Thyroid gland (tissue), 4 donors: Measurements from ENCODE around the gene SNRPD3.

Source experiments
- CTCF ChIP-seq, 6 experiments: fragments of 200-600 bp in 3 of 6; fragments of 450-650 bp in 3 of 6; sonication (generic) in 3 of 6; IDR thresholded peaks; one replicate each; pipeline ENCODE4 v1.5.1; 2016 to 2019; ENCODE audit warnings: antibody characterized with exemption in 6 of 6, mild to moderate bottlenecking in 2 of 6, inconsistent platforms in 1 of 6, moderate library complexity in 1 of 6
- POLR2A ChIP-seq, 2 donors: fragments of 450-650 bp; IDR thresholded peaks; one replicate each; pipeline ENCODE4 v1.6.1; 2017; ENCODE audit warnings: antibody characterized with exemption in 2 of 2, mild to moderate bottlenecking in 2 of 2, moderate library complexity in 1 of 2

GRCh38 chr22:24515027-24515338 lies 40.8 kb upstream of the SNRPD3 start:
- TF ChIP-seq CTCF (IDR thresholded peaks at IDR 0.05) (no peak), POLR2A (IDR thresholded peaks at IDR 0.05) (no peak)
